Gastroesophageal sphincter (tissue), 4 donors: ENCODE results near the gene ST6GALNAC3. TPM values are rescaled to one million over a fixed set of nuclear protein-coding genes. Genes with fewer than 3 reads are reported as not detected.

ENCODE experiments used
- ATAC-seq: fragments of 150-250 bp; one replicate; pipeline ENCODE4 v1.9.1; 2016; ENCODE audit warnings: mild to moderate bottlenecking, moderate library complexity
- H3K27ac ChIP-seq, 4 donors: fragments of 200-600 bp; sonication (generic) in 3 of 4; 1 replicate in 3 of 4; 2 replicates in 1 of 4; pipeline ENCODE4 v1.5.1; 2016 to 2019
- H3K27me3 ChIP-seq: fragments of 200-600 bp; sonication (generic); one replicate; pipeline ENCODE4 v1.5.1; 2019
- H3K36me3 ChIP-seq, 2 donors: fragments of 200-600 bp; sonication (generic); one replicate each; pipeline ENCODE4 v1.5.1; 2019; ENCODE audit warnings: control low read depth in 1 of 2
- H3K4me1 ChIP-seq, 3 donors: fragments of 200-600 bp; sonication (generic); 1 replicate in 2 of 3; 2 replicates in 1 of 3; pipeline ENCODE4 v1.5.1; 2016 to 2019; ENCODE audit warnings: control low read depth in 2 of 3
- H3K4me3 ChIP-seq, 2 donors: fragments of 200-600 bp; sonication (generic); one replicate each; pipeline ENCODE4 v1.5.1; 2019; ENCODE audit warnings: mild to moderate bottlenecking in 1 of 2, moderate library complexity in 1 of 2
- H3K9me3 ChIP-seq, 3 donors: fragments of 200-600 bp; sonication (generic); one replicate each; pipeline ENCODE4 v1.5.1; 2017 to 2019; ENCODE audit warnings: control low read depth in 2 of 3
- CTCF ChIP-seq, 4 experiments: fragments of 200-600 bp in 2 of 4; fragments of 450-650 bp in 2 of 4; sonication (generic) in 1 of 4; IDR thresholded peaks; one replicate each; pipeline ENCODE4 v1.5.1; 2017 to 2019; ENCODE audit warnings: antibody characterized with exemption in 4 of 4, mild to moderate bottlenecking in 2 of 4, moderate library complexity in 2 of 4
- EP300 ChIP-seq: sonication (generic); formaldehyde crosslinking; IDR thresholded peaks from one replicate; pipeline ENCODE4 v1.6.1; 2017; ENCODE audit warnings: antibody characterized with exemption, mild to moderate bottlenecking
- POLR2A ChIP-seq, 2 donors: fragments of 450-650 bp; IDR thresholded peaks; one replicate each; pipeline ENCODE4 v1.6.1; 2017; ENCODE audit warnings: antibody characterized with exemption in 2 of 2, mild to moderate bottlenecking in 2 of 2, moderate library complexity in 1 of 2
- POLR2AphosphoS5 ChIP-seq: sonication (generic); formaldehyde crosslinking; IDR thresholded peaks from one replicate; pipeline ENCODE4 v1.6.1; 2017; ENCODE audit warnings: antibody characterized with exemption
- WGBS, 2 donors: methylation state at CpG; one replicate each; pipeline ENCODE4 v1.1.5; 2018; ENCODE audit warnings: low coverage in 1 of 2; 5-methylcytosine and 5-hydroxymethylcytosine counted together
- total RNA-seq, 4 donors: library from RNA; depleted of rRNA; stranded (reverse); fragments of >200 nt; gene quantifications; one replicate each; pipeline ENCODE4 v1.1.0, GENCODE V29; 2016

Gene ST6GALNAC3
- total RNA-seq, 4 donors from 2014 or later: 2.8 to 10.6 (median 3.3) TPM

DNA sequence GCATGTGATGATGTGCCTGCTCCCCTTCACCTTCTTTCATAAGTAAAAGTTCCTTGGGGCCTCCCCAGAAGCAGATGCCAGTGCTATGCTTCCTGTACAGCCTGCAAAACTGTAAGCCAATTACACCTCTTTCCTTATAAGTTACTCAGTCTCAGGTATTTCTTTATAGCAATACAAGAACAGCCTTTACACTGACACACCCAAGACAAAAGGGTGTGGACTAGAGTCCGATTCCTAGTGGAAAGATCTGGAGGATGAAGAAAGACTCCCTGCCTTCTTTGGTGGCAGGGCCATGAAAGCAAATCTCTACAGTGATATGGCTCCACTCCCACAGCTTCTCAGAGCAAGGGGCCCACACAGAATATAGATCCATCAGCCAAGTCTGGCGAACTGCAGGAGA, 583.1 kb downstream of the ST6GALNAC3 start:
- H3K9me3 ChIP-seq: no peaks in the 10 kb centered on the region
- no peak for ATAC-seq
- 86% methylated on average over 1 to 2 of the region's 2 CpGs for WGBS, 2 donors

GRCh38 chr1:76659171-76659940, 584.8 kb downstream of the ST6GALNAC3 start:
- no peak for ATAC-seq
- Histone ChIP-seq H3K4me3 (no peak overlapping the region), H3K4me1 (no peaks in the 10 kb centered on the region), H3K36me3 (no peaks in the 10 kb centered on the region), H3K27me3 (no peaks in the 10 kb centered on the region), H3K9me3 (no peaks in the 10 kb centered on the region), H3K27ac (no peak overlapping the region)
- WGBS, 2 donors: 62 to 63% methylated on average over 2 to 4 of the region's 4 CpGs
- TF ChIP-seq EP300 (no peak), POLR2AphosphoS5 (no peak), POLR2A (IDR thresholded peaks at IDR 0.05) (no peak), CTCF (IDR thresholded peaks at IDR 0.05) (no peak)

More for the DNA sequence above, 583.1 kb downstream of the ST6GALNAC3 start:
- Histone ChIP-seq H3K4me1 (no peaks in the 10 kb centered on the region), H3K4me3 (no peak overlapping the region), H3K27ac (no peak overlapping the region), H3K36me3 (no peaks in the 10 kb centered on the region), H3K27me3 (no peaks in the 10 kb centered on the region)
- TF ChIP-seq CTCF (IDR thresholded peaks at IDR 0.05) (no peak), EP300 (no peak), POLR2A (IDR thresholded peaks at IDR 0.05) (no peak), POLR2AphosphoS5 (no peak)

GRCh38 chr1:76661531-76661930, 587.0 kb downstream of the ST6GALNAC3 start:
- no peaks in the 10 kb centered on the region for H3K27me3 ChIP-seq
- WGBS, 2 donors: 61 to 63% methylated on average over 2 of the region's 2 CpGs
- H3K4me3 ChIP-seq: no peak overlapping the region
- ATAC-seq: no peak
- no peaks in the 10 kb centered on the region for H3K9me3 ChIP-seq
- no peak for TF ChIP-seq POLR2AphosphoS5
- no peak for TF ChIP-seq CTCF (IDR thresholded peaks at IDR 0.05)
- no peak for TF ChIP-seq POLR2A (IDR thresholded peaks at IDR 0.05)
- TF ChIP-seq EP300: no peak
- no peaks in the 10 kb centered on the region for H3K4me1 ChIP-seq
- no peak overlapping the region for H3K27ac ChIP-seq
- no peaks in the 10 kb centered on the region for H3K36me3 ChIP-seq

GRCh38 chr1:76666499-76666898, 592.0 kb downstream of the ST6GALNAC3 start:
- no peaks in the 10 kb centered on the region for H3K36me3 ChIP-seq
- H3K4me1 ChIP-seq: no peaks in the 10 kb centered on the region
- 61 to 70% methylated on average over 2 of the region's 2 CpGs for whole genome bisulfite sequencing, 2 donors
- no peak for ATAC-seq
- TF ChIP-seq CTCF (IDR thresholded peaks at IDR 0.05) (no peak), POLR2A (IDR thresholded peaks at IDR 0.05) (no peak), EP300 (no peak), POLR2AphosphoS5 (no peak)
- no peak overlapping the region for H3K27ac ChIP-seq
- H3K27me3 ChIP-seq: no peaks in the 10 kb centered on the region
- no peaks in the 10 kb centered on the region for H3K9me3 ChIP-seq
- no peak overlapping the region for H3K4me3 ChIP-seq

DNA sequence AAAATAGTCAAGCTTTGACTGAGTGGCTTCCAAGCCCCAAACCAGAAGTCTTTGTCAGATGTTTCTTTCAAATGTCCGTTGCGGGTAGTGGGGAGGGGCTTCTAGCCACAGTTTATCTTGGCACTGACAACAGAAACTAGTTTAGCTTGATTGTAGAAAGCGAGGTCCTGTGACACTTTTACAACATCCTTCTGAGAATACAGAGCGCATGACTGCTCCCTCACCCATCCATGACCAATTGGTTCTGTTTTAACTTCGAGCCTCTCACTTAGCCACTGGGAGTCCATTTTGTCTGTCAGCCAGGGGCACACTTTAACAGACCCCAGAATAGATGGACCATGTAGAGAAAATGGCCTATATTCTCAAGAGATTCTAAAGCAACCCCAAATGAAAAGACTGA, 593.5 kb downstream of the ST6GALNAC3 start:
- H3K9me3 ChIP-seq: no peaks in the 10 kb centered on the region
- ATAC-seq: no peak
- H3K27me3 ChIP-seq: no peaks in the 10 kb centered on the region
- no peaks in the 10 kb centered on the region for H3K4me1 ChIP-seq
- 58% methylated on average over 5 of the region's 5 CpGs; no CpG with 5 or more reads in 1 of the 2 donors for WGBS, 2 donors
- TF ChIP-seq EP300: no peak
- TF ChIP-seq CTCF (IDR thresholded peaks at IDR 0.05): no peak
- no peak for TF ChIP-seq POLR2A (IDR thresholded peaks at IDR 0.05)
- TF ChIP-seq POLR2AphosphoS5: no peak
- H3K27ac ChIP-seq: no peak overlapping the region
- H3K36me3 ChIP-seq: no peaks in the 10 kb centered on the region
- H3K4me3 ChIP-seq: no peak overlapping the region
